Measurements from ENCODE around the gene PDE7B. TPM values are rescaled to one million over a fixed set of nuclear protein-coding genes. Genes with fewer than 3 reads are reported as not detected.

PDE7B gene
- total RNA-seq, 8 experiments from 2014 or later, result 0.08 to 60.7 (median 1.1) TPM

- 59 to 93% (median 85%) methylated on average over 1 to 4 of the region's 4 CpGs; no CpG with 5 or more reads in 2 of the 10 experiments for WGBS, 10 experiments
- no peak for ATAC-seq (replicated peaks in 6 of 8)
- in situ Hi-C loops (cut with MboI; ENCODE audit: low pct_unique_long_range_greater_than_20kb in 2 of 9, low sequenced_read_pairs in 9 of 9, unreplicated experiment in 9 of 9), result no loop called here
- Histone ChIP-seq H3K4me1 (replicated peaks in 1 of 2) (no peaks in the 10 kb centered on the region), H3K4me3 (no peak overlapping the region), H3K27ac (no peak overlapping the region)
These were observed 139.5 kb downstream of the PDE7B start for GRCh38 chr6:135990855-135991464.

- Histone ChIP-seq H3K4me1 (replicated peaks in 1 of 2) (no peaks in the 10 kb centered on the region), H3K27ac (no peak overlapping the region), H3K4me3 (no peak overlapping the region)
- 63 to 100% (median 90%) methylated on average over 1 to 2 of the region's 2 CpGs; no CpG with 5 or more reads in 6 of the 10 experiments for WGBS, 10 experiments
- in situ Hi-C loops (cut with MboI; ENCODE audit: low pct_unique_long_range_greater_than_20kb in 2 of 9, low sequenced_read_pairs in 9 of 9, unreplicated experiment in 9 of 9), result no loop called here
- ATAC-seq (replicated peaks in 6 of 8), result no peak
These were observed 141.2 kb downstream of the PDE7B start for GRCh38 chr6:135992739-135993138.

DNA sequence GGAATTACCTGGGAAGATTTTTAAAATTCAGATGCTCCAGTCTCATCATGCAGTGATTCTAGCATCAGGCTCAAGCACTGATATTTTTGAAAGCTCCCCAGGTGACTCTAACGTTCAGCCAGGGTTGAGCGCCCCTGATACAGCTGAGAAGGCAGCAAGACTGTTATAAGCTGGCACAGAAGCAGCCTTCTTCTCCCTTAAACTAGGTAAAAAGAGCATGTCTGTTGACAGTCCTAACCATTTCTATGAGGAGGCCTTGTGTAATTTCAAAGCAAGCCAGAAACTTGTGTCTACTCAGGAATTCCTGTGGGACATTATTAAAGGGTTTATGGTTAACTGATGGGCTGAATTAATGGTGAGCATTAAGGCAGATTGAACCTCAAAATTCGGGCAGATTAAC lies 141.9 kb downstream of the PDE7B start:
- ATAC-seq (replicated peaks in 6 of 8), result no peak
- no peak overlapping the region for H3K27ac ChIP-seq
- H3K4me1 ChIP-seq (replicated peaks in 1 of 2), result no peaks in the 10 kb centered on the region
- H3K4me3 ChIP-seq, result no peak overlapping the region
- in situ Hi-C loops (cut with MboI; ENCODE audit: low pct_unique_long_range_greater_than_20kb in 2 of 9, low sequenced_read_pairs in 9 of 9, unreplicated experiment in 9 of 9), result no loop called here
- 42 to 100% (median 96%) methylated on average over 1 to 3 of the region's 3 CpGs; no CpG with 5 or more reads in 1 of the 10 experiments for WGBS, 10 experiments

GRCh38 chr6:135994857-135995544 lies 143.5 kb downstream of the PDE7B start:
- Histone ChIP-seq H3K4me3 (no peak overlapping the region), H3K4me1 (replicated peaks in 1 of 2) (no peaks in the 10 kb centered on the region), H3K27ac (no peak overlapping the region)
- peak in 3 of 8 experiments; percentile 16 to 67 (median 29) for ATAC-seq (replicated peaks in 6 of 8)
- WGBS, 10 experiments, result 0 to 100% (median 80%) methylated on average over 1 to 5 of the region's 5 CpGs; no CpG with 5 or more reads in 1 of the 10 experiments
- in situ Hi-C loops (cut with MboI; ENCODE audit: low pct_unique_long_range_greater_than_20kb in 2 of 9, low sequenced_read_pairs in 9 of 9, unreplicated experiment in 9 of 9), result no loop called here

DNA sequence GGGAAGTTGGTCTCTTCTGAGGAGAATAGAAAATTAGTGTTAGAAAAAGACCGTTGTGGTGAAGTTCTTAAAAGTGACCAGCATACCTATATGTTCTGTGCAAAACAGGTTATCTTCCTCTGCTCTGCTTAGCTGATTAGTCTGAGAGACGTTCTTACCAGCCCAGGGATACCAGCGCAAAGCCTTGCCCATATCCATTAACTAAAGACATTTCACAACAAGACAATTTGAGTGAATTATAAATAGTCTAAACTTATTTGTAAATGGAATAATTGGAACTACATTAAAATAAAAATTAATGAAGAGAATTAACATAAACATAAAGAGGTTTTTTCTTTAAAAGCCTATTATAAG lies 144.0 kb downstream of the PDE7B start:
- Histone ChIP-seq H3K27ac (no peak overlapping the region), H3K4me3 (no peak overlapping the region), H3K4me1 (replicated peaks in 1 of 2) (no peaks in the 10 kb centered on the region)
- in situ Hi-C loops (cut with MboI; ENCODE audit: low pct_unique_long_range_greater_than_20kb in 2 of 9, low sequenced_read_pairs in 9 of 9, unreplicated experiment in 9 of 9), result no loop called here
- ATAC-seq (replicated peaks in 6 of 8), result no peak
- 18 to 98% (median 75%) methylated on average over 1 to 3 of the region's 3 CpGs; no CpG with 5 or more reads in 2 of the 10 experiments for WGBS, 10 experiments

DNA sequence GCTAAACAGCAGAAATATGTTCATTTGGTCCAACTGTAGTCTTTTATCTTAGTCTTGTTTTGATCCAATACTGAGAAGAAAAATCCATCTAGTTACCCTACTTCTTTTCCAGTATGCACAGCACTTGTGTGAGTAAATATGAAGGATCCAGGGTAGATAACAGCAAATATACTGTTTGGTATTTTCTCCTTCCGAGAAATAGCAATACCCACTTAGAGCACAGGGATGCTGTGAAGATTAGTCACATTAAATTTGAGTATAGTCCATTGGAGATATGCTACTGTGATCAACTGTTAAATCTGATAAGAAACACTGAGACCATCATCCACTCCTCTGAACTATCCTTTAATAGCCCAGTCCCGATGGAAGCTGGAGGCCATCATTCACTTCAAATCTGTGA lies 145.2 kb downstream of the PDE7B start:
- no peaks in the 10 kb centered on the region for H3K4me1 ChIP-seq (replicated peaks in 1 of 2)
- 83 to 100% (median 98%) methylated on average over 1 to 2 of the region's 2 CpGs; no CpG with 5 or more reads in 2 of the 10 experiments for WGBS, 10 experiments
- ATAC-seq (replicated peaks in 6 of 8), result no peak

DNA sequence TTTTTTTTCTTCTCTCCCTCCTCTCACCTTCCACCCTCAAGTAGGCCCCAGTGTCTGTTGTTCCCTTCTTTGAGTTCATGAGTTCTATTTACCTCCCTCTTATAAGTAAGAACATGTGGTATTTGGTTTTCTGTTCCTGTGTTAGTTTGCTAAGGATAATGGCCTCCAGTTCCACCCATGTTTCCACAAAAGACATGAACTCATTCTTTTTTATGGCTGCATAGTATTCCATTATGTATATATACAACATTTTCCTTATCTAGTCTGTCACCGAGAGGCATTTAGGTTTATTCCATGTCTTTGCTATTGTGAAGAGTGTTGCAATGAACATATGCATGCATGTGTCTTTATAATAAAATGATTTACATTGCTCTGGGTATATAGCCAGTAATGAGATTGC lies 147.9 kb downstream of the PDE7B start:
- WGBS, 10 experiments, result 77 to 100% (median 95%) methylated on average over 1 of the region's 1 CpG; no CpG with 5 or more reads in 6 of the 10 experiments
- H3K27ac ChIP-seq, result no peak overlapping the region
- H3K4me3 ChIP-seq, result no peak overlapping the region
- H3K4me1 ChIP-seq (replicated peaks in 1 of 2), result no peaks in the 10 kb centered on the region
- ATAC-seq (replicated peaks in 6 of 8), result no peak
- in situ Hi-C loops (cut with MboI; ENCODE audit: low pct_unique_long_range_greater_than_20kb in 2 of 9, low sequenced_read_pairs in 9 of 9, unreplicated experiment in 9 of 9), result no loop called here

More for the DNA sequence above, 145.2 kb downstream of the PDE7B start:
- H3K27ac ChIP-seq, result no peak overlapping the region
- H3K4me3 ChIP-seq, result no peak overlapping the region
- in situ Hi-C loops (cut with MboI; ENCODE audit: low pct_unique_long_range_greater_than_20kb in 2 of 9, low sequenced_read_pairs in 9 of 9, unreplicated experiment in 9 of 9), result no loop called here

DNA sequence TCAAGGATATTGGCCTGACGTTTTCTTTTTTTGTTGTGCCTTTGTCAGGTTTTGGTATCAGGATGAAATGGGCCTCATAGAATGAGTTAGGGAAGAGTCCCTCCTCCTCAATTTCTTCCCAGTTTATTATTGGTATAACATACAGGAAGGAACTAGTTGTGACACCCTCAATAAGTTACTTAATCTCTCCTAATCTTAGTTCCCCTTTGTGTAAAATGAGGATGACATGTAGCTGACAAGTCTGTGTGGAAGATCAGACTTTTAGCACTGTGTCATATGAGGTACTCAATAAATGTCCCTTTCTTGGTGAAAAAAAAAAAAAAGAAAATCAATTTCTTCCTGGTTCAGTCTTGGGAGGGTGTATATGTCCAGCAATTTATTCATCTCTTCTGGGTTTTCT lies 155.8 kb downstream of the PDE7B start:
- in situ Hi-C loops (cut with MboI; ENCODE audit: low pct_unique_long_range_greater_than_20kb in 2 of 9, low sequenced_read_pairs in 9 of 9, unreplicated experiment in 9 of 9), result no loop called here

DNA sequence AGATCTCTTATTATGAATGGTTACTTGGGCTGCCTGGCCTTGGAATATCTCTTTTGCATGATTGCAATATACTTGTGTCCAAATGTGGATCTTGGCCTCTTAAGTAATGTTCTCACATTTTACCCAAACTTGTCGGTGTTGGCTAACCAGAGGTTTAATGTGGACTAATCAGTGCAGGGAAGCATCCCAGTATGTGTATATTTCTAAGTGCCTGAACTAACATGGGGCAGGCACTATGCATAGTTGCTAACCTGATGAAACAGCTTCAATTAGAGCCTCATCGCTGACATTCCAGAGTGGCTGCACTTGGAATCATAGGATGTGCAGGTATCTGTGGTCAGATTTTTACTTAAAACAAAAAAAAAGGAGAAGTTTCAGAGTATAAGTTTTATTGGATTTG lies 160.0 kb downstream of the PDE7B start:
- 50 to 100% (median 90%) methylated on average over 1 to 2 of the region's 2 CpGs; no CpG with 5 or more reads in 3 of the 10 experiments for WGBS, 10 experiments
- peaks cover 7 to 8% of the 10 kb centered on the region in 2 donors for H3K4me1 ChIP-seq (replicated peaks in 1 of 2)
- H3K27ac ChIP-seq, result no peak overlapping the region
- in situ Hi-C loops (cut with MboI; ENCODE audit: low pct_unique_long_range_greater_than_20kb in 2 of 9, low sequenced_read_pairs in 9 of 9, unreplicated experiment in 9 of 9), result no loop called here
- no peak for ATAC-seq (replicated peaks in 6 of 8)
- no peak overlapping the region for H3K4me3 ChIP-seq

More for the DNA sequence above, 155.8 kb downstream of the PDE7B start:
- Histone ChIP-seq H3K4me1 (replicated peaks in 1 of 2) (no peaks in the 10 kb centered on the region), H3K27ac (no peak overlapping the region), H3K4me3 (no peak overlapping the region)
- WGBS, 10 experiments, result 22 to 100% (median 63%) methylated on average over 1 of the region's 1 CpG; no CpG with 5 or more reads in 2 of the 10 experiments
- ATAC-seq (replicated peaks in 6 of 8), result no peak

GRCh38 chr6:136012198-136012887 lies 160.8 kb downstream of the PDE7B start:
- peak in 2 of 8 experiments; percentile 44 to 55 for ATAC-seq (replicated peaks in 6 of 8)
- H3K27ac ChIP-seq, result no peak overlapping the region
- in situ Hi-C loops (cut with MboI; ENCODE audit: low pct_unique_long_range_greater_than_20kb in 2 of 9, low sequenced_read_pairs in 9 of 9, unreplicated experiment in 9 of 9), result no loop called here
- H3K4me3 ChIP-seq, result no peak overlapping the region
- peaks cover 7 to 8% of the 10 kb centered on the region in 2 donors for H3K4me1 ChIP-seq (replicated peaks in 1 of 2)
- 0 to 80% (median 71%) methylated on average over 1 of the region's 1 CpG; no CpG with 5 or more reads in 5 of the 10 experiments for WGBS, 10 experiments

DNA sequence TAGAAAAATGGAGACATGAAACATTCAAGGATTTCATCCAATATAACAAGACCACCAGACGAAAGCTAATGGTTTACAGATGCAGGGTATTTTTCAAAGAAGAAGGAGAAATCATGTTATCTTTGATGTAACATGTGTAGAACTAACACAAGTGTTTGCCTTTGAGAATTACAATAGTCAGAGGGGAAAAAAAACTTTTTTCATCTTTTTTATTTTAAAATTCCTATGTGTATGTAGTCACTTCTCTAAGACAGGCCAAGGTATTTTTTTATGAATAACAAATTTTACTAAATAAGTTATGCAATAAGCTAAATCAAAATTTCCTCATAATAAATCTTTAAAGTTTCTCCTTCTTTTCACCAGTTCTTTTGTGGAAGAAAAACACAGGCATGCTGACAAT lies 161.4 kb downstream of the PDE7B start:
- no peak overlapping the region for H3K27ac ChIP-seq
- in situ Hi-C loops (cut with MboI; ENCODE audit: low pct_unique_long_range_greater_than_20kb in 2 of 9, low sequenced_read_pairs in 9 of 9, unreplicated experiment in 9 of 9), result no loop called here
- H3K4me1 ChIP-seq (replicated peaks in 1 of 2), result peaks cover 7 to 8% of the 10 kb centered on the region in 2 donors
- no peak for ATAC-seq (replicated peaks in 6 of 8)
- H3K4me3 ChIP-seq, result no peak overlapping the region
- 17 to 100% (median 97%) methylated on average over 1 of the region's 1 CpG; no CpG with 5 or more reads in 2 of the 10 experiments for WGBS, 10 experiments

DNA sequence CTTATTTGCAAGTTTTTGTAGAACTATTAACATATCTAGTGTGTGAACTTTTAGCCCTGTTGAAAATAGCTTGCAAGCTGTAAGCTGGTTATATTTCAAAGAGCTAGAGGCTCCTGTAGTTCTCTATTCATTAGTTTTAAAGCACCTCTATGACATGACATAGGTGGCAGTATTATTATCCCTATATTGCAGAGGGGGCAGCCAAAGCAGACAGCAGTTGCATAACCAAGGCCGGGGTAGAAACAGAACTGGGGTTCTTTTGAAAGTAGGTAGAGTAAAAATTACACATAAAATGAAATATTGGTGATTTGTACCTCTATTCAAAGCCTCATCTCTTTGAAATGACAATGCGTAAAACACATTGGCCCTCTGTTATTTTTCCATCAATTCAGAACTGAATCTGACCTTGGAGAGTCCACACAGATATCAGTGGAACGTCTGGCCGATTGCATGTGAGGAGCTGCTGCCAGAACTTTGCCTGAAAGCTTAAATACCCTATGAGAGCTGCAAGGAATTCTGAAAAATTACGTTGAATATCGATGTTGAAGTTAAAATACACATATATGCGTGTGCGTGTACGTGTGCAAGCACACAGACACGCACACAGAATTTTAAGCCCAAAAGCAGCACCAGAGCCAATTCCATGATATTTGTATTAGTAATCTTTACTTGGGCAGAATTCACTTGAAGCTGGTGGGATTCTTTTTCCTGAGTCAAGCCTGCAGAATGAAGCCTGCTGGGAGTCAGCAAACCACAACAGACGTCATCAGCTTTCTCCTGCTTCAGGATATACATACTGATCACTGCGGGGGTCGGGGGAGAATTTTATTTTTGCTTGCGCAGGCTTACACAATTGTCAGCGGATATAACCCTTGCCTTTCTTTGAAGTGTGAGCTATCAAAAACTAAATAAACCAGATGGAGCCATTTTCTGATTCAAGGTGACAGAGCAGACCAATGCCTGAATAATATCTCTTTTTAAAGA lies 163.2 kb downstream of the PDE7B start:
- 10 to 96% (median 74%) methylated on average over 1 to 15 of the region's 15 CpGs for WGBS, 10 experiments
- Histone ChIP-seq H3K4me3 (no peak overlapping the region), H3K4me1 (replicated peaks in 1 of 2) (peaks cover 7 to 8% of the 10 kb centered on the region in 2 donors), H3K27ac (no peak overlapping the region)
- in situ Hi-C loops (cut with MboI; ENCODE audit: low pct_unique_long_range_greater_than_20kb in 2 of 9, low sequenced_read_pairs in 9 of 9, unreplicated experiment in 9 of 9), result no loop called here
- peak in 4 of 8 experiments; percentile 16 to 75 (median 70) for ATAC-seq (replicated peaks in 6 of 8)
